OCI-LY7 (cell line): ENCODE measurements around the gene EXOC6B. TPM values are rescaled to one million over a fixed set of nuclear protein-coding genes. Genes with fewer than 3 reads are reported as not detected.
"Not testable (repeated sequence)": the region's sequence is repeated elsewhere in the genome, so short reads cannot be mapped to it uniquely, and the experiment has no call there.

Source experiments
- BruUV-seq: library from RNA; stranded (reverse); fragments of 400-500 nt; replicated peaks from 2 replicates; lab custom pipeline; 2021; lab: Mats Ljungman, UMichigan
- CTCF ChIA-PET: fragments of 300-600 bp; sonication (Branson Sonifier 250); formaldehyde crosslinking; loops from one replicate; lab custom pipeline; 2022; ENCODE audit warnings: antibody characterized with exemption; ENCODE audit not compliant: unreplicated experiment; lab: Charles Lee
- POLR2A ChIA-PET: fragments of 300-600 bp; sonication (Branson Sonifier 250); formaldehyde crosslinking; loops from one replicate; lab custom pipeline; 2022; ENCODE audit warnings: antibody characterized with exemption; lab: Charles Lee
- DNase-seq: peaks from one replicate; pipeline ENCODE4 v3.0.0-alpha.2; 2015; ENCODE audit warnings: low spot score
- H2AFZ ChIP-seq: fragments of 200-600 bp; sonication (generic), shearing (Covaris generic); 2 replicates; pipeline ENCODE4 v1.6.1; 2014; ENCODE audit warnings: mild to moderate bottlenecking, antibody characterized with exemption, low read length, moderate library complexity
- H3K27ac ChIP-seq: fragments of 200-600 bp; sonication (generic); 2 replicates; pipeline ENCODE4 v1.5.1; 2014; ENCODE audit warnings: mixed run types, low read depth, mild to moderate bottlenecking, moderate library complexity, low read length, inconsistent platforms; ENCODE audit not compliant: poor library complexity, severe bottlenecking
- H3K36me3 ChIP-seq: fragments of 200-600 bp; sonication (generic); 2 replicates; pipeline ENCODE4 v1.6.1; 2014; ENCODE audit warnings: mild to moderate bottlenecking, antibody characterized with exemption, low read length, moderate library complexity, mixed read lengths; ENCODE audit not compliant: insufficient read depth
- H3K4me1 ChIP-seq: fragments of 200-600 bp; sonication (generic); 2 replicates; pipeline ENCODE4 v1.5.1; 2014; ENCODE audit warnings: mild to moderate bottlenecking, low read length; ENCODE audit not compliant: insufficient read depth, poor library complexity, severe bottlenecking
- H3K4me2 ChIP-seq: fragments of 200-600 bp; sonication (generic); 2 replicates; pipeline ENCODE4 v1.6.1; 2014; ENCODE audit warnings: mild to moderate bottlenecking, low read length
- H3K4me3 ChIP-seq: fragments of 200-600 bp; sonication (generic); 2 replicates; pipeline ENCODE4 v1.5.1; 2014; ENCODE audit warnings: mild to moderate bottlenecking, low read depth, low read length; ENCODE audit not compliant: poor library complexity, severe bottlenecking
- H3K79me2 ChIP-seq: fragments of 200-600 bp; sonication (generic); 2 replicates; pipeline ENCODE4 v1.6.1; 2016; ENCODE audit warnings: low read depth, mild to moderate bottlenecking, low read length, moderate library complexity, mixed read lengths; ENCODE audit not compliant: insufficient read depth
- H3K9me2 ChIP-seq: fragments of 200-600 bp; sonication (generic); 2 replicates; pipeline ENCODE4 v1.6.1; 2016; ENCODE audit warnings: mild to moderate bottlenecking, low read length, mixed read lengths; ENCODE audit not compliant: insufficient read depth
- H3K9me3 ChIP-seq: fragments of 200-600 bp; sonication (generic); 2 replicates; pipeline ENCODE4 v1.6.1; 2014; ENCODE audit warnings: mild to moderate bottlenecking, mixed run types, low read length, mixed read lengths
- H4K20me1 ChIP-seq: fragments of 200-600 bp; sonication (generic); 2 replicates; pipeline ENCODE4 v1.6.1; 2014; ENCODE audit warnings: mild to moderate bottlenecking, antibody characterized with exemption, low read length, moderate library complexity, mixed read lengths; ENCODE audit not compliant: insufficient read depth
- CTCF ChIP-seq: fragments of 200-600 bp; sonication (generic); conservative IDR thresholded peaks from 2 replicates; pipeline ENCODE4 v1.5.1; 2014; ENCODE audit warnings: mild to moderate bottlenecking, antibody characterized with exemption, low read length, moderate library complexity, mixed read lengths
- EZH2phosphoT487 ChIP-seq: fragments of 200-600 bp; sonication (generic); IDR thresholded peaks from 2 replicates; pipeline ENCODE4 v1.6.1; 2018; ENCODE audit warnings: low read depth, borderline replicate concordance, mild to moderate bottlenecking, mixed run types, antibody characterized with exemption, low read length, moderate library complexity, mixed read lengths
- intact Hi-C: fragments of 100-400 bp; cut with micrococcal nuclease; formaldehyde crosslinking; loops from one replicate; pipeline ENCODE4 v1.10.0; 2022; ENCODE audit not compliant: unreplicated experiment
- total RNA-seq, 2 experiments: library from RNA; depleted of rRNA in 1 of 2; stranded (reverse); fragments of >200 nt in 1 of 2; shearing (Covaris generic) in 1 of 2; gene quantifications; 2 replicates each; pipeline ENCODE4 v1.2.3, GENCODE V29; 2014 to 2022

EXOC6B gene
- total RNA-seq, 2 experiments from 2014 or later = 5.1 TPM; not detected in 1

GRCh38 chr2:72425996-72426395, 399.8 kb downstream of the EXOC6B start:
- TF ChIP-seq EZH2phosphoT487 (no peak), CTCF (no peak)
- Histone ChIP-seq H3K4me3 (no peak overlapping the region), H3K27ac (no peak overlapping the region), H3K36me3 (no peaks in the 10 kb centered on the region), H3K4me1 (no peaks in the 10 kb centered on the region), H3K79me2 (no peaks in the 10 kb centered on the region), H3K9me2 (no peaks in the 10 kb centered on the region), H3K9me3 (no peaks in the 10 kb centered on the region), H2AFZ (no peak overlapping the region), H4K20me1 (no peaks in the 10 kb centered on the region), H3K4me2 (no peak overlapping the region)
- POLR2A ChIA-PET = interaction anchor here (0.6 to 0.8 kb wide), 2 partner anchors 11 to 14 kb away, joined by 3 to 4 read pairs; no protein-coding TSS in a partner anchor
- CTCF ChIA-PET = no interaction called here
- intact Hi-C loops = no loop called here
- no TSS peak for BruUV-seq
- no peak for DNase-seq

GRCh38 chr2:72423756-72424155, 402.1 kb downstream of the EXOC6B start:
- no TSS peak for BruUV-seq
- no peak for DNase-seq
- Histone ChIP-seq H3K9me3 (no peaks in the 10 kb centered on the region), H3K4me2 (no peak overlapping the region), H3K4me1 (no peaks in the 10 kb centered on the region), H3K9me2 (no peaks in the 10 kb centered on the region), H3K27ac (no peak overlapping the region), H2AFZ (no peak overlapping the region), H3K79me2 (no peaks in the 10 kb centered on the region), H3K4me3 (no peak overlapping the region), H4K20me1 (no peaks in the 10 kb centered on the region), H3K36me3 (no peaks in the 10 kb centered on the region)
- TF ChIP-seq EZH2phosphoT487 (no peak), CTCF (no peak)
- intact Hi-C loops = no loop called here
- POLR2A ChIA-PET = no interaction called here
- CTCF ChIA-PET = no interaction called here

- not testable (repeated sequence) for H3K79me2 ChIP-seq, BruUV-seq
Measured at GRCh38 chr2:72421771-72422379, 404.0 kb downstream of the EXOC6B start.

More at GRCh38 chr2:72421771-72422379, 404.0 kb downstream of the EXOC6B start:
- H3K9me2 ChIP-seq, H3K4me3 ChIP-seq, intact Hi-C loops, H2AFZ ChIP-seq, POLR2A ChIA-PET, CTCF ChIA-PET, DNase-seq, H3K4me1 ChIP-seq, H3K4me2 ChIP-seq, H3K9me3 ChIP-seq, H3K36me3 ChIP-seq, H3K27ac ChIP-seq, H4K20me1 ChIP-seq: not testable (repeated sequence)
